GM10266 (cell line): ENCODE measurements around the gene ATP6AP1.
"Not testable (repeated sequence)": the region's sequence is repeated elsewhere in the genome, so short reads cannot be mapped to it uniquely, and the experiment has no call there.

Source experiments
- DNase-seq: peaks from one replicate; pipeline ENCODE4 v3.0.0; 2012; ENCODE audit errors: extremely low spot score
- TF ChIP-seq, protein P1 (sequence below): IDR thresholded peaks from 2 replicates; pipeline ENCODE4 v1.5.1; 2012; ENCODE audit warnings: mild to moderate bottlenecking, low read depth; ENCODE audit not compliant: control insufficient read depth, insufficient read depth; ENCODE audit errors: missing control alignments

The ATP6AP1 gene

GRCh38 chrX:154398668-154399526 is 29.6 kb upstream of the ATP6AP1 start:
- peak; percentile 54 for DNase-seq
- TF ChIP-seq, protein P1, sequence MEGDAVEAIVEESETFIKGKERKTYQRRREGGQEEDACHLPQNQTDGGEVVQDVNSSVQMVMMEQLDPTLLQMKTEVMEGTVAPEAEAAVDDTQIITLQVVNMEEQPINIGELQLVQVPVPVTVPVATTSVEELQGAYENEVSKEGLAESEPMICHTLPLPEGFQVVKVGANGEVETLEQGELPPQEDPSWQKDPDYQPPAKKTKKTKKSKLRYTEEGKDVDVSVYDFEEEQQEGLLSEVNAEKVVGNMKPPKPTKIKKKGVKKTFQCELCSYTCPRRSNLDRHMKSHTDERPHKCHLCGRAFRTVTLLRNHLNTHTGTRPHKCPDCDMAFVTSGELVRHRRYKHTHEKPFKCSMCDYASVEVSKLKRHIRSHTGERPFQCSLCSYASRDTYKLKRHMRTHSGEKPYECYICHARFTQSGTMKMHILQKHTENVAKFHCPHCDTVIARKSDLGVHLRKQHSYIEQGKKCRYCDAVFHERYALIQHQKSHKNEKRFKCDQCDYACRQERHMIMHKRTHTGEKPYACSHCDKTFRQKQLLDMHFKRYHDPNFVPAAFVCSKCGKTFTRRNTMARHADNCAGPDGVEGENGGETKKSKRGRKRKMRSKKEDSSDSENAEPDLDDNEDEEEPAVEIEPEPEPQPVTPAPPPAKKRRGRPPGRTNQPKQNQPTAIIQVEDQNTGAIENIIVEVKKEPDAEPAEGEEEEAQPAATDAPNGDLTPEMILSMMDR, result peak; percentile 71

- DNase-seq, result no peak
- TF ChIP-seq, protein P1, result no peak
Measured at GRCh38 chrX:154399527-154400368, 28.7 kb upstream of the ATP6AP1 start.

- not testable (repeated sequence) for DNase-seq
Measured at GRCh38 chrX:154400369-154400817, 28.1 kb upstream of the ATP6AP1 start.

- DNase-seq, result no peak
- TF ChIP-seq, protein P1, result no peak
Measured at GRCh38 chrX:154401045-154401799, 27.3 kb upstream of the ATP6AP1 start.

DNA sequence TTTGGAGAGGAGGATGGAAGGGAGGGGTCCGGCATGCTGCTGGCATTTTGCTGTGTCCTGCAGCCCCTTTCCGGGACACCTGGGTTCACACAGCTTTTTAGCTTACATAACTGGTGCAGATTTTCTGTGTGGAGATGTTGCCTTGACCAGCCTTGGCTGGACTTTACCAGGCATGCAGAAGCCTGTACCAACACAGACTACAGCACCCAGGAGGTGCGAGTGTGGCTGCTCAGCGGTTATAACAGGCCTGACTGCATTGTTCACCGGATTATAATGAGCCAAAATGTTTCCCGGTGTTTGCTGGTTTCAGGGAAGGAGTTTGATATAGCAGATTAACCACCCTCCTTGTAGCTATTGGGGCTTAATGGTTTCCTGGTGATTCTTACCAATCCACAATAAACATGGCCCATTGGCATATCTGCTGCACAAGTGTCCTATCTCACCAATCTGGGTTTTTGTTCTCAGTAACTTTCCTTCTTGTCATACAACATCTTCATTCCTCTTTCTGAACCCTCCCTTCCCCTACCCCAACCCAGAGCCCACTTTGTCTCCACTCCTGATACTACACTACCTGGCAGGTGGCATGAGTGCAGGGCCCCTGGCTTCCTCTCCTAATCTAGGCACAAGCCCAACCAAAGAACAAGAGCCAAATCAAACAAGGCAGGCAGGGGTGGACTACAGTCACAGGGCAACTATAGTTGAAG is 26.4 kb upstream of the ATP6AP1 start:
- TF ChIP-seq, protein P1, result no peak
- DNase-seq, result no peak

DNA sequence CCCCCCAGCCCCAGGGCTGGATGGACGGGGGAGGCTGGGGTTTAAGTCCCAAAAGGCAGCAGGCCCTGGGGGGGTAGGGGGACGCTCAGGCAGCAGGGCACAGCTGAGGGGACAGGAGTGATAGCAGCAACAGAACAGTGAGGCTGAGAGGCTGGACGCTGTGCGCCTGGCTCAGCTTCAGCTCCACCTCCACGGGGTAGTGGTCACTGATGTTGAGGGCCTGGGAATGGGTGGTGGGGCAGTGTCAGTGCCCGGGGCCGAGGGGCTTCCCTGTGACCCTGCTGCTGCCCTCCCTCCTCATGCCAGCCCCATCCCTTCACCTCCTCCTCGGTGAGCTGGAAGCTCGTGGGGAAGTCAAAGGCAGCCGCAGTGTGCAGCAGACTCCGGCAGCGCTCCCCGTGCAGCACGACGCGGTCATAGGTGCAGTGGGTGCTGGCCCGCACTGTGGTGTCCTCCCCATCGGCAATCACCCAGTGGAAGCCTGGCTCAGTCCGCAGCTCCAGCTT is 25.8 kb upstream of the ATP6AP1 start:
- TF ChIP-seq, protein P1, result no peak

More for the DNA sequence above, 25.8 kb upstream of the ATP6AP1 start:
- DNase-seq, result no peak
